Nephron progenitor cell (in vitro differentiated cells): ENCODE measurements around the gene ANKRD11.

Experiments
- DNase-seq: peaks from one replicate; pipeline ENCODE4 v3.0.0; 2021
- H3K27ac Mint-ChIP-seq: 2 replicates; pipeline ENCODE4 v1.8.0; 2021; ENCODE audit warnings: mild to moderate bottlenecking, moderate library complexity, mixed read lengths
- H3K27me3 Mint-ChIP-seq: 2 replicates; pipeline ENCODE4 v1.8.0; 2021; ENCODE audit warnings: mild to moderate bottlenecking, low read depth, mixed read lengths; ENCODE audit not compliant: poor library complexity
- H3K36me3 Mint-ChIP-seq: 2 replicates; pipeline ENCODE4 v1.8.0; 2021; ENCODE audit warnings: low read depth, mixed read lengths
- H3K4me1 Mint-ChIP-seq: 2 replicates; pipeline ENCODE4 v1.8.0; 2021; ENCODE audit warnings: mixed read lengths
- H3K4me3 Mint-ChIP-seq: 2 replicates; pipeline ENCODE4 v1.8.0; 2021; ENCODE audit warnings: mild to moderate bottlenecking, moderate library complexity, mixed read lengths
- H3K9me3 Mint-ChIP-seq: 2 replicates; pipeline ENCODE4 v1.8.0; 2021; ENCODE audit warnings: mild to moderate bottlenecking, moderate library complexity, mixed read lengths
- CTCF ChIP-seq: fragments of 200-600 bp; sonication (generic); IDR thresholded peaks from 2 replicates; pipeline ENCODE4 v1.5.0; 2021; ENCODE audit warnings: antibody characterized with exemption

Gene ANKRD11

GRCh38 chr16:89453501-89454321 is 36.6 kb downstream of the ANKRD11 start:
- no peak for DNase-seq
- Mint-ChIP-seq H3K9me3 (peaks cover 23% of the 10 kb centered on the region), H3K27ac (peak overlapping the region; percentile 77), H3K4me3 (no peak overlapping the region), H3K36me3 (peaks cover 38% of the 10 kb centered on the region), H3K27me3 (no peaks in the 10 kb centered on the region), H3K4me1 (peaks cover 19% of the 10 kb centered on the region)
- peak; percentile 9 for TF ChIP-seq CTCF

DNA sequence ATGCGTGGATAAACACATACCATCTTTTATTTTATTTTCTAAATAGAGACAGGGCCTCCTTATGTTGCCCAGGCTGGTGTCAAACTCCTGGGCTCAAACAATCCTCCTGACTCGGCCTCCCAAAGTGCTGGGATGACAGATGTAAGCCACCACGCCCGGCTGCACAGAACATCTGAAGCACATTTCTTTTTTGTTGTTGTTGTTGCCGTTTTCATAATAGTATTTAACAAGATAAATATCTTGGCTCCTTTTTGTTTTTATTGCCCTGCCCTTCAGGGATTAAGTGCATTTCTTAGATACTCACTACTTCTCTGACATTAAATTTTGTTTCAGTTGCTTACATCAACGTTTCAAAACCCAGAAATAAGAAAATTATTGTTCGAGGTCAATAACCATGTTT is 37.4 kb downstream of the ANKRD11 start:
- peaks cover 25% of the 10 kb centered on the region for H3K4me1 Mint-ChIP-seq
- DNase-seq, result no peak
- peaks cover 37% of the 10 kb centered on the region for H3K36me3 Mint-ChIP-seq
- no peak overlapping the region for H3K4me3 Mint-ChIP-seq
- H3K27ac Mint-ChIP-seq, result no peak overlapping the region
- TF ChIP-seq CTCF, result no peak
- no peaks in the 10 kb centered on the region for H3K27me3 Mint-ChIP-seq
- peaks cover 19% of the 10 kb centered on the region for H3K9me3 Mint-ChIP-seq

DNA sequence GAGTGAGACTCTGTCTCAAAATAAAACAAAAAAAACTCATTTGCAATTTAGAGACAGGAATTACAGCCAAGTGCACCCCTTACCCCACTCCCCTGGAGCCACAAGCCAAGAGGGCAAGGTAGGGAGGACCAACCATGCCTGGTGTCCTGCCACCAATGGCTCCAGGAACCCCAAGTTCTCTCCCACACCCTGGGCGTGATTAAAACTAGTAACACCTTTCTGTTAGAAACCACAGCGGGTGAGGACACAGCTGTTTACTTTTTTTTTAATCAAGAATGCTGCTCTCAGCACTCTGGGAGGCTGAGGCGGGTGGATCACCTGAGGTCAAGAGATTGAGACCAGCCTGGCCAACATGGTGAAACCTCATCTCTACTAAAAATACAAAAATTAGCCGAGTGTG is 38.1 kb downstream of the ANKRD11 start:
- DNase-seq, result no peak
- no peak overlapping the region for H3K27ac Mint-ChIP-seq
- no peak overlapping the region for H3K4me3 Mint-ChIP-seq
- H3K36me3 Mint-ChIP-seq, result peaks cover 31% of the 10 kb centered on the region
- no peaks in the 10 kb centered on the region for H3K27me3 Mint-ChIP-seq
- peaks cover 13% of the 10 kb centered on the region for H3K9me3 Mint-ChIP-seq
- peaks cover 30% of the 10 kb centered on the region for H3K4me1 Mint-ChIP-seq
- no peak for TF ChIP-seq CTCF

DNA sequence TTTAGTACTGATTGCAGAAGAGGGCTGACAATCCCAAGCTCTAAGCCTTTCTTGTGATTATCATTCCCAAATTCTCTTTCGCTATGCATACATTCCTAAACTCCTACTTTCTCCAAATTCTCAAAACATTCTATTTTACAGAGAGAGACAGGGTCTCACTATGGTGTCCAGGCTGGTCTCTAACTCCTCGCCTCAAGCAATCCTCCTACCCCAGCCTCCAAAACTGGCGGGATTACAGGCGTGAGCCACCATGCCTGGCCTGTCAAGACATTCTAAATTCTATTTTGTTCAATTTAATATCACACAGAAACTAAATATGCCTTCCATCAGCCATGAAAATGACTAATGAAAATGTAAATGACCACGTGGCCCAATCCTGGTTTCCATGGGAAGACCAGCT is 39.8 kb downstream of the ANKRD11 start:
- Mint-ChIP-seq H3K36me3 (peaks cover 17% of the 10 kb centered on the region), H3K9me3 (peaks cover under 1% of the 10 kb centered on the region), H3K27me3 (no peaks in the 10 kb centered on the region), H3K4me1 (peaks cover 45% of the 10 kb centered on the region), H3K27ac (peak overlapping the region; percentile 75), H3K4me3 (no peak overlapping the region)
- no peak for DNase-seq
- TF ChIP-seq CTCF, result no peak

DNA sequence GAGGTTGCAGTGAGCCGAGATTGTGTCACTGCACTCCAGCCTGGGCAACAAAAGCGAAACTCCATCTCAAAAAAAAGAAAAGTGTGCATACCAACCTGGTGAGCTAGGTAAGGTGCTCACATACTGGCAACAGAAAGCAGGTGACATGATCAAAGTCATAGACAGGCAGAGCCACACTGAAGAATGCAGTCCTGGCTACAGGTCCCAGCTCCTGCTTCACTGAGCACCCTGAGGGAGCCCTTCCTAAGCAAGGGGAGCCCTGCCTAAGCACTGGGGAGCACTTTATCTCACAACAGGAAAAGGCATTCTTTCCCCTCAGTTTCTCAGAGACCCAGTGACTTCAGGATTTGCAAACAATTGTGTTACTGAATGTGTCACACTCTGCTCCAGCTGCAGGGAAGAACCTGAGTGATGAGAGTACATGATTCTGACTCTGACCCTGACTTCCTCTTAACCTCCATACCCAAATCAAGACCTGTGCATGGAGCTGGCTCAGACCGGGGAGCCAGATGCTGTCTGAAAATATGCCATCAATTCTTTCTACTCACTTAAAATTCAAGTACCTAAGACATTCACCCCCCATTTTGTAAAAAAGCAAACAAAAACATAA is 40.5 kb downstream of the ANKRD11 start:
- H3K36me3 Mint-ChIP-seq, result peaks cover 13% of the 10 kb centered on the region
- peak overlapping the region; percentile 75 for H3K27ac Mint-ChIP-seq
- no peak for DNase-seq
- no peaks in the 10 kb centered on the region for H3K9me3 Mint-ChIP-seq
- H3K4me1 Mint-ChIP-seq, result peaks cover 52% of the 10 kb centered on the region
- no peak for TF ChIP-seq CTCF
- no peaks in the 10 kb centered on the region for H3K27me3 Mint-ChIP-seq
- H3K4me3 Mint-ChIP-seq, result no peak overlapping the region
